ENCODE data around the gene NPTN. TPM values are rescaled to one million over a fixed set of nuclear protein-coding genes. Genes with fewer than 3 reads are reported as not detected.

The NPTN gene
- total and polyA plus RNA-seq, 7 experiments from 2014 or later: 26.8 to 51.9 (median 42.6) TPM

DNA sequence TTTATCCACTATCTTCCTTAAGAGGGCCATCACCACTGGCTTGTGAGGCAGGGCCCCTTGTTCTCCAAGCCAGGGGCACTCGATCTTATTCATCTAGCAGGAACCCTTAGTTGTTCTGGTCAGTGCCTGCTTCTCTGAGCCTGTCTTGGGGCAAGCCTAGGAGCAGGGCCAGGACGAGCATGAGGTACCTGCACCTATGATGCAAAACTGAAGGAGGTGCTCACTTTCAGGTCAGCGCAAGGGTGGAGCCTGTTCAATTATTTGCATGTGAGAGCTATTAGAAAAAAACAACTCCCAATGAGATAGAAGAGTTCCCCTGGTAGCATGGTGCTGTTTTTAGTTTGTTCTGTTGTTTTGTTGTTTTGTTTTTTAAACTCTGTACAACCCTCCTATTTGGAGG lies 46.0 kb upstream of the NPTN start:
- no peaks in the 10 kb centered on the region for H3K4me1 ChIP-seq (ENCODE audit: control insufficient read depth in 2 of 2, insufficient read depth in 2 of 2, low read length in 2 of 2)
- Mint-ChIP-seq H3K27ac (no peak overlapping the region), H3K4me3 (no peak overlapping the region), H3K9me3 (no peaks in the 10 kb centered on the region), H3K36me3 (no peaks in the 10 kb centered on the region), H3K27me3 (peaks cover 16 to 40% (median 26%) of the 10 kb centered on the region in 5 donors), H3K4me1 (peaks cover 0 to 13% (median 3%) of the 10 kb centered on the region in 7 donors)
- CTCF ChIA-PET: interaction anchor here (2.9 kb wide), 1 partner anchor 21 kb away, joined by 60 read pairs; no protein-coding TSS in a partner anchor
- H3K9me3 ChIP-seq (ENCODE audit: control insufficient read depth in 2 of 3, low read length in 3 of 3): no peaks in the 10 kb centered on the region
- H3K4me3 ChIP-seq (ENCODE audit: low read length): no peak overlapping the region
- ATAC-seq (no peak), DNase-seq (no peak)
- H3K36me3 ChIP-seq (ENCODE audit: control insufficient read depth in 2 of 3, insufficient read depth in 3 of 3, low read length in 3 of 3): no peaks in the 10 kb centered on the region
- no peak overlapping the region for H3K27ac ChIP-seq (ENCODE audit: low read depth, low read length)
- no peaks in the 10 kb centered on the region for H3K27me3 ChIP-seq (ENCODE audit: control insufficient read depth in 2 of 2, insufficient read depth in 2 of 2, low read length in 2 of 2)
- intact Hi-C loops (cut with micrococcal nuclease): no loop called here
- POLR2A ChIA-PET: no interaction called here

DNA sequence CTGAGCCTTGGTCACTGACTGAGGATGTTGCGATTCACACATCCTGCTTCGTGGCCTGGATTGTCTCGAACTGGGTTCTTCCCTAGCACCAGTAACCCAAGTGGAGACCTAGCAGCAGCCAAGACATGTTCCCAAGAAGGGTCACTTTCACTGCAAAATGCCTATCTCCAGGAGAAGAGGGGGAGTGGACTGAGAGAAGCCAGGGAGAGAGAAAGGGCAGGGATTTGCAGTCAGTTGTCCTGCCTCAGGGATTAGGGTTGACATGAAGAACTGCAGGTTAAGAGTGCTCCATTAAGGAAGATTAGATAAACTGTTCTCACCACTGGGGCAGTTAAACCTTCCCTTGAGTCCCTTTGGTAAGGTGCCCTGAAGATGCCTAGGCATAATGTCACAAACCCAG lies 45.3 kb upstream of the NPTN start:
- H3K27me3 Mint-ChIP-seq: peaks cover 22 to 39% (median 26%) of the 10 kb centered on the region in 5 donors
- no peaks in the 10 kb centered on the region for H3K4me1 ChIP-seq (ENCODE audit: control insufficient read depth in 2 of 2, insufficient read depth in 2 of 2, low read length in 2 of 2)
- POLR2A ChIA-PET: no interaction called here
- no peak for DNase-seq
- H3K27me3 ChIP-seq (ENCODE audit: control insufficient read depth in 2 of 2, insufficient read depth in 2 of 2, low read length in 2 of 2): peaks cover 0 to under 1% of the 10 kb centered on the region in 2 donors
- CTCF ChIA-PET: interaction anchor here (1.7 to 2.9 kb wide), 2 partner anchors 17 to 21 kb away, joined by 4 to 60 read pairs; no protein-coding TSS in a partner anchor
- no peak overlapping the region for H3K4me3 ChIP-seq (ENCODE audit: low read length)
- intact Hi-C loops (cut with micrococcal nuclease): no loop called here
- no peak overlapping the region for H3K27ac Mint-ChIP-seq
- no peaks in the 10 kb centered on the region for H3K9me3 Mint-ChIP-seq
- no peak overlapping the region for H3K27ac ChIP-seq (ENCODE audit: low read depth, low read length)
- ATAC-seq: no peak
- H3K4me3 Mint-ChIP-seq: no peak overlapping the region
- peaks cover 0 to 10% (median 0%) of the 10 kb centered on the region in 7 donors for H3K4me1 Mint-ChIP-seq
- no peaks in the 10 kb centered on the region for H3K36me3 Mint-ChIP-seq
- H3K36me3 ChIP-seq (ENCODE audit: control insufficient read depth in 2 of 3, insufficient read depth in 3 of 3, low read length in 3 of 3): no peaks in the 10 kb centered on the region
- H3K9me3 ChIP-seq (ENCODE audit: control insufficient read depth in 2 of 3, low read length in 3 of 3): no peaks in the 10 kb centered on the region

DNA sequence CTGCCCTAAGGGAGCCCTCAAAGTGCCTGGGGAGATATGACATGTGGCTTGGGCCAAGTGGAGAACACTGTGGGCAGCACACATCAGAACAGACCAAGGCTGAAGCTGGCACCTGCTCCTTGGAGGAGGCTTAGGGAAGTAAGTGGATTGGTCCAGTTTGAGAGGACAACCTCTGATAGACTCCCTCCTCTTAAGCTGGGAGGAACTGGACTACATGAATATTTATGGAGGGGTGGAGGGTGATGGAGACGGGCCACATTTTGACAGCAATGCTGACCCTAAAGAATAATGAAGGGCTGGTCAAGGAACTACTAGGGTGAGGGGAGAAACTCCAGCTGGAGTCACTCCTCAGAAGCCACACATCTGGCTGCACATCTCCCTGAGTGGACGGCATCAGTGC lies 44.5 kb upstream of the NPTN start:
- Histone ChIP-seq H3K27ac (ENCODE audit: low read depth, low read length) (no peak overlapping the region), H3K4me1 (ENCODE audit: control insufficient read depth in 2 of 2, insufficient read depth in 2 of 2, low read length in 2 of 2) (no peaks in the 10 kb centered on the region), H3K4me3 (ENCODE audit: low read length) (no peak overlapping the region), H3K36me3 (ENCODE audit: control insufficient read depth in 2 of 3, insufficient read depth in 3 of 3, low read length in 3 of 3) (no peaks in the 10 kb centered on the region), H3K9me3 (ENCODE audit: control insufficient read depth in 2 of 3, low read length in 3 of 3) (no peaks in the 10 kb centered on the region), H3K27me3 (ENCODE audit: control insufficient read depth in 2 of 2, insufficient read depth in 2 of 2, low read length in 2 of 2) (peaks cover 0 to 5% of the 10 kb centered on the region in 2 donors)
- H3K27me3 Mint-ChIP-seq: peaks cover 21 to 38% (median 24%) of the 10 kb centered on the region in 5 donors
- intact Hi-C loops (cut with micrococcal nuclease): loop anchor here (1.0 kb wide), 1 partner anchor 23 kb away; no protein-coding TSS in a partner anchor
- no peaks in the 10 kb centered on the region for H3K9me3 Mint-ChIP-seq
- H3K4me1 Mint-ChIP-seq: peaks cover 0 to 9% (median 0%) of the 10 kb centered on the region in 7 donors
- H3K27ac Mint-ChIP-seq: no peak overlapping the region
- ATAC-seq: no peak
- no peak for DNase-seq
- ChIA-PET CTCF (interaction anchor here (0.8 to 2.9 kb wide), 7 partner anchors 9 to 435 kb away, joined by 3 to 60 read pairs (median 4); no protein-coding TSS in a partner anchor), POLR2A (interaction anchor here (0.6 to 0.7 kb wide), 2 partner anchors 21 to 51 kb away, joined by 3 read pairs; no protein-coding TSS in a partner anchor)
- no peaks in the 10 kb centered on the region for H3K36me3 Mint-ChIP-seq
- H3K4me3 Mint-ChIP-seq: no peak overlapping the region

DNA sequence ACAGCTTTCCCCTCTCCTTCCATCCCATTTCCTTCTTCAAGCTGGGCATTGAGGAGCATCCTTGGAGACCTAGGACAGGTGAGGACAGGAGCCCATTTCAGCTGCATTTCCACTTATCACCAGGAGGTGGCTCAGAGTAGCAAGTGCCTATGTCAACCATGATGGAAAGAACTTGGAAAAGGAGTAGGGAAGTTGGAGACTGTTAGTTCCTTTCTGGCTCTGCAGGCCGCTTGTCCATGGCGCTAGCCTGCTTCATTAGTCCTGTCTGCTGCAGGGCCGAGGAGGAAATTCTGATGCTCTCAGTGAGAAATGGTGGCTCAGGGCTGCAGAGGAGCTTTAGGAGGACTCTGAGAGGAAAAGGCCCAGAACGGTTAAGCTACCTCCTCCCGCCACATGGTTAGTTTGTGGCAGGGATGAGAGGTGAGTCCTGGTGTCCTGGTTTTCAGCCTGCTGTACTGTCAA lies 44.0 kb upstream of the NPTN start:
- no peaks in the 10 kb centered on the region for H3K36me3 ChIP-seq (ENCODE audit: control insufficient read depth in 2 of 3, insufficient read depth in 3 of 3, low read length in 3 of 3)
- no peak overlapping the region for H3K4me3 ChIP-seq (ENCODE audit: low read length)
- Mint-ChIP-seq H3K4me3 (no peak overlapping the region), H3K4me1 (peaks cover 0 to 9% (median 0%) of the 10 kb centered on the region in 7 donors), H3K9me3 (no peaks in the 10 kb centered on the region), H3K27me3 (peaks cover 15 to 32% (median 21%) of the 10 kb centered on the region in 5 donors), H3K27ac (no peak overlapping the region), H3K36me3 (no peaks in the 10 kb centered on the region)
- ATAC-seq (no peak), DNase-seq (peak in 8 of 9 donors; percentile 14 to 56 (median 44))
- ChIA-PET POLR2A (interaction anchor here (0.6 to 0.7 kb wide), 2 partner anchors 22 to 50 kb away, joined by 3 read pairs; no protein-coding TSS in a partner anchor), CTCF (interaction anchor here (0.7 to 2.9 kb wide), 9 partner anchors 9 to 41 kb away, joined by 3 to 60 read pairs (median 4); no protein-coding TSS in a partner anchor)
- peaks cover 0 to 5% of the 10 kb centered on the region in 2 donors for H3K27me3 ChIP-seq (ENCODE audit: control insufficient read depth in 2 of 2, insufficient read depth in 2 of 2, low read length in 2 of 2)
- no peak overlapping the region for H3K27ac ChIP-seq (ENCODE audit: low read depth, low read length)
- no peaks in the 10 kb centered on the region for H3K4me1 ChIP-seq (ENCODE audit: control insufficient read depth in 2 of 2, insufficient read depth in 2 of 2, low read length in 2 of 2)
- H3K9me3 ChIP-seq (ENCODE audit: control insufficient read depth in 2 of 3, low read length in 3 of 3): no peaks in the 10 kb centered on the region
- intact Hi-C loops (cut with micrococcal nuclease): loop anchor here (1.0 kb wide), 1 partner anchor 23 kb away; no protein-coding TSS in a partner anchor

DNA sequence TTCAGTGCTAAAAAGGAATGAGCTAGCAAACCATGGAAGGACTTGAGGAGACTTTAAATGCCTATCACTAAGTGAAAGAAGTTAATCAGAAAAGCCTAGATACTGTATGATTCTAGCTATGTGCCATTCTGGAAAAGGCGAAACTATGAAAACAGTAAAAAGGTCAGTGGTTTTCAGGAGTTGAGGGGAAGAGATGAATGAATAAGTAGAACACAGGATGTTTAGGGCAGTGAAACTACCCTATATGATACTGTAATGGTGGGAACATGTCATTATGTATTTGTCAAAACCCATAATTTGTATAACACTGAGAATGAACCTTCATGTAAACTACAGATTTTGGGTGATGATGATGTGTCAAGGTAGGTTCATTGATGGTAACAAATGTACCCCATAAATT lies 41.4 kb upstream of the NPTN start:
- no peaks in the 10 kb centered on the region for H3K9me3 ChIP-seq (ENCODE audit: control insufficient read depth in 2 of 3, low read length in 3 of 3)
- H3K36me3 ChIP-seq (ENCODE audit: control insufficient read depth in 2 of 3, insufficient read depth in 3 of 3, low read length in 3 of 3): no peaks in the 10 kb centered on the region
- DNase-seq (no peak), ATAC-seq (no peak)
- peaks cover 3 to 5% of the 10 kb centered on the region in 2 donors for H3K27me3 ChIP-seq (ENCODE audit: control insufficient read depth in 2 of 2, insufficient read depth in 2 of 2, low read length in 2 of 2)
- intact Hi-C loops (cut with micrococcal nuclease): no loop called here
- H3K4me1 ChIP-seq (ENCODE audit: control insufficient read depth in 2 of 2, insufficient read depth in 2 of 2, low read length in 2 of 2): no peaks in the 10 kb centered on the region
- H3K27ac ChIP-seq (ENCODE audit: low read depth, low read length): no peak overlapping the region
- H3K27me3 Mint-ChIP-seq: peaks cover 22 to 28% (median 27%) of the 10 kb centered on the region in 5 donors
- H3K36me3 Mint-ChIP-seq: no peaks in the 10 kb centered on the region
- CTCF ChIA-PET: no interaction called here
- no peak overlapping the region for H3K27ac Mint-ChIP-seq
- H3K4me3 Mint-ChIP-seq: no peak overlapping the region
- POLR2A ChIA-PET: interaction anchor here (0.7 kb wide), 1 partner anchor 12 kb away, joined by 4 read pairs; no protein-coding TSS in a partner anchor
- peaks cover 0 to 3% (median 0%) of the 10 kb centered on the region in 11 donors for H3K9me3 Mint-ChIP-seq
- peaks cover 0 to 9% (median 0%) of the 10 kb centered on the region in 7 donors for H3K4me1 Mint-ChIP-seq
- no peak overlapping the region for H3K4me3 ChIP-seq (ENCODE audit: low read length)

DNA sequence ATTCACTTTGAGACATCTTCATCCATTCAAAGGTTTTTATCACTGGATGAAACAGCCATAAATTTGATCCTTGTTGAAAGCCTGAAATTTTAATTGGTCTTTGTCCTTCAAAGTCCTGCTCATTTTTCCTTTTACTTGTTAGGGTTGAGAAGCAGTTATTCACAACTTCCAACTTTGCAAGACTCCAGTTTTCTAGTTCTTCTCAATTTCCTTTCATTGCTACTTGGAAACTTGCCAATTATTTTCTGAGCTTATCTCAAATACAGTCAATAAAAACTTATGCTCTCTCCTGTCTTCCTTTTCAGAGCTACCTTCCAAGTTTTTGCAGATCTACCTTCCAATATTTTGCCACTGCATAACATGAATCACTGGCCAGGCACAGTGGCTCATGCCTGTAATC lies 27.3 kb upstream of the NPTN start:
- Histone ChIP-seq H3K27me3 (ENCODE audit: control insufficient read depth in 2 of 2, insufficient read depth in 2 of 2, low read length in 2 of 2) (peaks cover 0 to 5% of the 10 kb centered on the region in 2 donors), H3K9me3 (ENCODE audit: control insufficient read depth in 2 of 3, low read length in 3 of 3) (no peaks in the 10 kb centered on the region), H3K4me3 (ENCODE audit: low read length) (no peak overlapping the region), H3K27ac (ENCODE audit: low read depth, low read length) (no peak overlapping the region), H3K36me3 (ENCODE audit: control insufficient read depth in 2 of 3, insufficient read depth in 3 of 3, low read length in 3 of 3) (no peaks in the 10 kb centered on the region), H3K4me1 (ENCODE audit: control insufficient read depth in 2 of 2, insufficient read depth in 2 of 2, low read length in 2 of 2) (no peaks in the 10 kb centered on the region)
- no peak overlapping the region for H3K4me3 Mint-ChIP-seq
- intact Hi-C loops (cut with micrococcal nuclease): no loop called here
- peaks cover 0 to 12% (median 6%) of the 10 kb centered on the region in 7 donors for H3K4me1 Mint-ChIP-seq
- peaks cover 24 to 51% (median 43%) of the 10 kb centered on the region in 5 donors for H3K27me3 Mint-ChIP-seq
- ChIA-PET POLR2A (no interaction called here), CTCF (no interaction called here)
- peaks cover 0 to 19% (median 4%) of the 10 kb centered on the region in 11 donors for H3K9me3 Mint-ChIP-seq
- ATAC-seq: no peak
- no peak overlapping the region for H3K27ac Mint-ChIP-seq
- no peak for DNase-seq
- peaks cover 0 to 8% (median 0%) of the 10 kb centered on the region in 5 donors for H3K36me3 Mint-ChIP-seq
